Spleen (tissue), 11 donors: ENCODE measurements around the gene KDM5B. TPM values are rescaled to one million over a fixed set of nuclear protein-coding genes. Genes with fewer than 3 reads are reported as not detected.
A peak's percentile ranks its signal among the peaks of the same experiment; 100 is the strongest.

Experiments used
- DNase-seq: peaks from one replicate; pipeline ENCODE4 v3.0.0-alpha.2; 2020
- H3K27ac ChIP-seq, 8 donors: fragments of 200-600 bp; sonication (generic) in 7 of 8; 1 replicate in 4 of 8; 2 replicates in 4 of 8; pipeline versions ENCODE4 v1.5.0 to v1.8.0; 2016 to 2021; ENCODE audit warnings: inconsistent platforms in 4 of 8, mild to moderate bottlenecking in 4 of 8, moderate library complexity in 1 of 8
- H3K27me3 ChIP-seq, 7 donors: fragments of 200-600 bp; sonication (generic) in 6 of 7; replicated peaks in 1 of 7; 1 replicate in 4 of 7; 2 replicates in 3 of 7; pipeline versions ENCODE4 v1.5.0 to v1.8.0; 2016 to 2021; ENCODE audit warnings: inconsistent platforms in 3 of 7, mild to moderate bottlenecking in 1 of 7
- H3K36me3 ChIP-seq, 6 donors: fragments of 200-600 bp; sonication (generic) in 5 of 6; 1 replicate in 4 of 6; 2 replicates in 2 of 6; pipeline versions ENCODE4 v1.5.0 to v1.8.0; 2016 to 2021; ENCODE audit warnings: inconsistent platforms in 2 of 6
- H3K4me1 ChIP-seq, 6 donors: fragments of 200-600 bp; sonication (generic) in 5 of 6; 1 replicate in 3 of 6; 2 replicates in 3 of 6; pipeline versions ENCODE4 v1.5.0 to v1.8.0; 2016 to 2021; ENCODE audit warnings: inconsistent platforms in 3 of 6
- H3K4me3 ChIP-seq, 8 donors: fragments of 200-600 bp; sonication (generic) in 7 of 8; 1 replicate in 4 of 8; 2 replicates in 4 of 8; pipeline versions ENCODE4 v1.5.0 to v1.8.0; 2016 to 2021; ENCODE audit warnings: inconsistent platforms in 4 of 8, mild to moderate bottlenecking in 4 of 8, moderate library complexity in 2 of 8
- H3K9me3 ChIP-seq, 8 donors: fragments of 200-600 bp; sonication (generic) in 7 of 8; 1 replicate in 4 of 8; 2 replicates in 4 of 8; pipeline versions ENCODE4 v1.5.0 to v1.8.0; 2016 to 2021; ENCODE audit warnings: inconsistent platforms in 4 of 8
- POLR2A ChIP-seq, 3 donors: fragments of 450-650 bp; IDR thresholded peaks; one replicate each; pipeline ENCODE4 v1.5.1; 2017; ENCODE audit warnings: antibody characterized with exemption in 3 of 3, mild to moderate bottlenecking in 1 of 3
- POLR2AphosphoS5 ChIP-seq, 3 donors: sonication (generic); formaldehyde crosslinking; IDR thresholded peaks; one replicate each; pipeline ENCODE4 v1.5.1; 2017; ENCODE audit warnings: antibody characterized with exemption in 3 of 3
- whole genome bisulfite sequencing, 5 donors: extraction: QIAGEN DNeasy Blood & Tissue Kit in 3 of 5; methylation state at CpG; one replicate each; pipeline versions ENCODE4 v1.1.5 to v1.1.7; 2013 to 2018; 5-methylcytosine and 5-hydroxymethylcytosine counted together
- intact Hi-C: fragments of 100-400 bp; cut with DNase I; formaldehyde crosslinking; loops from one replicate; pipeline ENCODE4 v1.15.0; 2023; ENCODE audit warnings: low total_unique reads
- polyA plus RNA-seq, 3 donors: library from polyadenylated mRNA; stranded (reverse); fragments of 200-250 nt; gene quantifications; one replicate each; pipeline ENCODE4 v1.2.1, GENCODE V29; 2013
- total RNA-seq, 7 donors: library from RNA; depleted of rRNA in 3 of 7; stranded (reverse); fragments of >200 nt in 3 of 7; fragmentation: NEBNext Ultra II Directional in 4 of 7; extraction: Animal tissue kit (Norgen Biotek cat#: 25700) in 4 of 7; gene quantifications; one replicate each; pipeline versions ENCODE4 v1.1.0 to v1.2.1, GENCODE V29; 2016 to 2021
- TF ChIP-seq, protein P1 (sequence below), 11 experiments: fragments of 200-600 bp in 7 of 11; fragments of 450-650 bp in 4 of 11; sonication (generic) in 4 of 11; IDR thresholded peaks in 8 of 11; conservative IDR thresholded peaks in 3 of 11; 1 replicate in 7 of 11; 2 replicates in 4 of 11; pipeline versions ENCODE4 v1.4.0 to v1.8.0; 2016 to 2021; ENCODE audit warnings: antibody characterized with exemption in 11 of 11, inconsistent platforms in 4 of 11, mild to moderate bottlenecking in 1 of 11
- donor health status: healthy with polysubstance abuse.
- donor health status: DM: no; HTN: no; CAD: no; lungs with moderate emphysema.
- donor health status: DM: no; HTN: no; CAD: no.
- donor health status: Bipolar disorder and iron deficiency.
- donor health status: healthy.
- donor health status: DM: no; HTN: no; CAD: no.
- donor health status: DM: yes; HTN: yes; CAD: no.

KDM5B gene
- total and polyA plus RNA-seq, 10 donors: 7.7 to 71.9 (median 52.3) TPM

DNA sequence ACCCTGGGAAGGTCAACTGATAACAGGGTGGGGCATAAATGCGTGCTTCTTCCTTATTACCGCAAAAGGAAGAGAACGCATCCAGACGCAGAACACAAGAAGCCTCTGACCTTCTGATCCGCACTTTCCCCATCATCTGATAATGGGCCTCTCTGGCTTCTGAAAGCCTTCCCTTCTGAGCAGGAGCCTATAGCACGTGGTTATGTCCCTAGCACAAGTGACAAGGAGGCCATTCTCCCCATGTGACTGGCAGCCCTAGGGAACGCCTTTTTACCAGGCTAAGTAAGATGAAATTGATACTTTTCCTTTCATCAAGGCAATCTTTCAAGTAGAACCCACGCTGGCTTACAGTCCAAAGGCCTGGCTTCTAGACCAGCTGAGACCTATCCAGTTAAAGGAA is 46.6 kb upstream of the KDM5B start:
- no peak for DNase-seq
- intact Hi-C loops: no loop called here
- WGBS, 5 donors: 84 to 95% (median 92%) methylated on average over 7 to 8 of the region's 8 CpGs
- Histone ChIP-seq H3K4me3 (no peak overlapping the region), H3K4me1 (peaks cover 0 to 43% (median 14%) of the 10 kb centered on the region in 6 donors), H3K36me3 (no peaks in the 10 kb centered on the region), H3K27me3 (no peaks in the 10 kb centered on the region), H3K27ac (no peak overlapping the region), H3K9me3 (no peaks in the 10 kb centered on the region)
- TF ChIP-seq POLR2AphosphoS5 (IDR thresholded peaks at IDR 0.05) (no peak), POLR2A (IDR thresholded peaks at IDR 0.05) (no peak)
- TF ChIP-seq, protein P1, sequence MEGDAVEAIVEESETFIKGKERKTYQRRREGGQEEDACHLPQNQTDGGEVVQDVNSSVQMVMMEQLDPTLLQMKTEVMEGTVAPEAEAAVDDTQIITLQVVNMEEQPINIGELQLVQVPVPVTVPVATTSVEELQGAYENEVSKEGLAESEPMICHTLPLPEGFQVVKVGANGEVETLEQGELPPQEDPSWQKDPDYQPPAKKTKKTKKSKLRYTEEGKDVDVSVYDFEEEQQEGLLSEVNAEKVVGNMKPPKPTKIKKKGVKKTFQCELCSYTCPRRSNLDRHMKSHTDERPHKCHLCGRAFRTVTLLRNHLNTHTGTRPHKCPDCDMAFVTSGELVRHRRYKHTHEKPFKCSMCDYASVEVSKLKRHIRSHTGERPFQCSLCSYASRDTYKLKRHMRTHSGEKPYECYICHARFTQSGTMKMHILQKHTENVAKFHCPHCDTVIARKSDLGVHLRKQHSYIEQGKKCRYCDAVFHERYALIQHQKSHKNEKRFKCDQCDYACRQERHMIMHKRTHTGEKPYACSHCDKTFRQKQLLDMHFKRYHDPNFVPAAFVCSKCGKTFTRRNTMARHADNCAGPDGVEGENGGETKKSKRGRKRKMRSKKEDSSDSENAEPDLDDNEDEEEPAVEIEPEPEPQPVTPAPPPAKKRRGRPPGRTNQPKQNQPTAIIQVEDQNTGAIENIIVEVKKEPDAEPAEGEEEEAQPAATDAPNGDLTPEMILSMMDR (IDR thresholded peaks at IDR 0.05 in 8 of 11, conservative IDR thresholded peaks at IDR 0.05 in 3 of 11): no peak

DNA sequence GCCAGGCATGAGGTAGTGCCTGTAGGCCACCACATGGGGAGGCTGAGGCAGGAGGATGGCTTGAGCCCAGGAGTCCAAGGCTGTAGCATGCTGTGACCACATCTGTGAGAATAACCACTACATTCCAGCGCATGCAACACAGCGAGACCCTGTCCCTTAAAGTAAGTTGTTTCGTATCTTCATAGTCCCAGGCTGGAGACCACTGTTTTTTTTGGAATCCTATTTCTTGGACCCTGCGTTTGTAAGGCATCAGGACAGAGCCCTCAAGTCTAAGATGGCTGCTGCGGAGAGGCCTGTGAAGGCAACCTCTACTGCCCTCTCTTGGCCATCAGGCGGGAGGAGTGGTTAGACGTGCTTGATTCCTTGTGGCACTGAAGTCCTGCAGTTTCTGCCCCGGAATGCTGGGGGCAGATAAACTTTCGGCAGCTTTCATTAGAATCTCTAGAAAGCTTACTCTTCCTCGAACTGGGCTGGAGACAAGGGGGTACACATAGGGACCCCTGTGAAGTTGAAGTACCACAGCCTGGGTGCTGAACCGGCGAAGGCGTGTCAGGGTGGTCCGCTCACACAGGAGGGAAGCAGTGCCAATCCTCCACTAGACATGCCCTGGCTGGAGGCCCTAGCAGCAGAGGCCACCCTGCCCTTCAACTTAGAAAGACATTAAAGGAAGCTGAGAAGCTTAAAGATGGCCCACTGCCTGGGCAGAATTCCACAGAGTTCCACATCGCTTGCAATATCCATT is 44.1 kb upstream of the KDM5B start:
- TF ChIP-seq POLR2A (IDR thresholded peaks at IDR 0.05) (no peak), POLR2AphosphoS5 (IDR thresholded peaks at IDR 0.05) (no peak)
- TF ChIP-seq, protein P1 (IDR thresholded peaks at IDR 0.05 in 8 of 11, conservative IDR thresholded peaks at IDR 0.05 in 3 of 11): peak in 8 of 11 experiments; percentile 14 to 60 (median 34)
- H3K36me3 ChIP-seq: no peaks in the 10 kb centered on the region
- no peaks in the 10 kb centered on the region for H3K9me3 ChIP-seq
- H3K4me1 ChIP-seq: peaks cover 0 to 22% (median 0%) of the 10 kb centered on the region in 6 donors
- intact Hi-C loops: no loop called here
- no peak overlapping the region for H3K27ac ChIP-seq
- no peaks in the 10 kb centered on the region for H3K27me3 ChIP-seq
- WGBS, 5 donors: 58 to 74% (median 63%) methylated on average over 13 to 15 of the region's 15 CpGs
- H3K4me3 ChIP-seq: no peak overlapping the region
- no peak for DNase-seq

DNA sequence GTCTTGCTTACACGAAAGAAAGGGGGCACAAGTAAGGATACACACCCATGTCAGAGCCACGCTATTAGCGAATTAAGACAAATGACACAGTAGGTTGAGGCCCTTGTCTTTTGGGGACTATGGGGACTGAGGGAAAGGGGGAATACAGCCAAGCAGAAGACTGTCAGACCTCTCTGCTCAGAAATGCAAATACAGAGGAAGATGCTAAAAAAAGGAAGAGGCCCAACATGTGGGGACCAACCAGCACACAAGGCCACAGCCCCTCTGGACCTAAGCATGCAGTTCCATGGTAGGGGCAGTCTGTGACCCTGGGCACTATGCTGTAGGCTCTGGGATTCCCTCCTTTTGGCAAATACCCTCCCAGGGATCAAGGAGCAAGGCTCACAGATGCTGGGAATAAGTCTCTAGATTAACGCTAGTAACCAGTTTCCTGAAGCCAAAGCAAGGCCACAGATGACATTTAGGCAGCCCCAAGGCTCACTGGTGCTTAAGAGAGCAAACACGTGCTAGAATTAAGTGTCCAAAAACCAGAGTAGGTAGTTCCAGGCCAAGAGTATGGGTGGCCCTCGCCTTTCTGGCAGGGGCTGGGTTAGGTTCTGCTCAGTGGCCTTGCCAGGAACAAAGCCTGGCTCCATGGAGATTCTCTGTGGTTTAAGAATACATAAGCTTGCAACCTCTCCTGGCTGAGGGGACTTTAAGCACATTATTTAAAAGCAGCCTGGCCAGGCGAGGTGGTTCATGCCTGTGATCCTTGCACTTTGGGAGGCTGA is 42.6 kb upstream of the KDM5B start:
- H3K27ac ChIP-seq: peak overlapping the region in 2 of 8 donors; percentile 1 to 41
- 80 to 95% (median 82%) methylated on average over 6 to 7 of the region's 7 CpGs for WGBS, 5 donors
- TF ChIP-seq POLR2AphosphoS5 (IDR thresholded peaks at IDR 0.05): no peak
- no peak for TF ChIP-seq POLR2A (IDR thresholded peaks at IDR 0.05)
- TF ChIP-seq, protein P1 (IDR thresholded peaks at IDR 0.05 in 8 of 11, conservative IDR thresholded peaks at IDR 0.05 in 3 of 11): no peak
- no peaks in the 10 kb centered on the region for H3K27me3 ChIP-seq
- H3K36me3 ChIP-seq: no peaks in the 10 kb centered on the region
- H3K4me3 ChIP-seq: no peak overlapping the region
- H3K4me1 ChIP-seq: peaks cover 0 to 6% (median 0%) of the 10 kb centered on the region in 6 donors
- intact Hi-C loops: no loop called here
- DNase-seq: no peak
- H3K9me3 ChIP-seq: no peaks in the 10 kb centered on the region

DNA sequence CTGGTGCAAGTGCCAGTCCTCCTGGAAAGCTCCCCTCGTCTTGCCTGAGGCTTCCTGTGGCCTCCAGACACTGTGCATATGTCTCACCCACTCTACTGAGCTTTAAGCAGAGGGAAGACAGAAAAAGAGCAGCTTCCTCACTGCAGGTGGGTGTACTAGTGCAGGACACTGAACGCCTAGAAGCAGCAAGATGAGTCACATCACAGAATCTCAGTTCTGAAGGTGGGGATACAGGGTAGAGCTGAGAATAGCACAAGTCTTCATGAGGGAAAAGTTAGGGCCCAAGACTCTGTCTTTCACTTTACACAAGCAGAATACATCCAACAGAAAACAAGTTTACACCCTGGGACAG is 39.9 kb upstream of the KDM5B start:
- Histone ChIP-seq H3K9me3 (no peaks in the 10 kb centered on the region), H3K4me3 (no peak overlapping the region), H3K27ac (peak overlapping the region in 1 of 8 donors; percentile 18), H3K36me3 (no peaks in the 10 kb centered on the region), H3K27me3 (no peaks in the 10 kb centered on the region), H3K4me1 (peaks cover 0 to 5% (median 0%) of the 10 kb centered on the region in 6 donors)
- 19 to 43% (median 39%) methylated on average over 2 of the region's 2 CpGs for WGBS, 5 donors
- DNase-seq: no peak
- intact Hi-C loops: no loop called here
- TF ChIP-seq POLR2A (IDR thresholded peaks at IDR 0.05): no peak
- TF ChIP-seq POLR2AphosphoS5 (IDR thresholded peaks at IDR 0.05): no peak
- TF ChIP-seq, protein P1 (IDR thresholded peaks at IDR 0.05 in 8 of 11, conservative IDR thresholded peaks at IDR 0.05 in 3 of 11): no peak
